HCT116 (cell line): ENCODE data around the gene P2RY4. TPM values are rescaled to one million over a fixed set of nuclear protein-coding genes. Genes with fewer than 3 reads are reported as not detected.

Experiments used
- ATAC-seq: fragments of 200-7000 bp; cut with Tn5 transposase; 2 replicates; pipeline ENCODE4 v1.9.1; 2020; ENCODE audit warnings: mild to moderate bottlenecking, moderate library complexity
- BruUV-seq: library from RNA; stranded (reverse); fragments of 400-500 nt; replicated peaks from 2 replicates; lab custom pipeline; 2021; lab: Mats Ljungman, UMichigan
- CTCF ChIA-PET: fragments of 300-600 bp; sonication (Branson Sonifier 250); formaldehyde crosslinking; loops from one replicate; lab custom pipeline; 2021; ENCODE audit warnings: antibody characterized with exemption; lab: Charles Lee
- POLR2A ChIA-PET: fragments of 300-600, 350-600 bp; sonication (Branson Sonifier 250); formaldehyde crosslinking; loops from one replicate; lab custom pipeline; 2021; ENCODE audit warnings: antibody characterized with exemption; lab: Charles Lee
- RAD21 ChIA-PET, 2 experiments: fragments of 300-600 bp; sonication (Branson Sonifier 250); formaldehyde crosslinking; loops; one replicate each; lab custom pipeline; 2023; ENCODE audit warnings: low total read pairs in 2 of 2; ENCODE audit not compliant: uncharacterized antibody in 2 of 2, unreplicated experiment in 2 of 2, low non-redundant PET in 1 of 2; lab: Charles Lee
- DNase-seq: peaks from one replicate; pipeline ENCODE4 v3.0.0-alpha.2; 2010; ENCODE audit warnings: low read depth, low spot score
- H2AFZ ChIP-seq: fragments of 200-600 bp; shearing (Covaris generic), sonication (generic); 2 replicates; pipeline ENCODE4 v1.6.1; 2017; ENCODE audit warnings: low read depth, mixed run types, mixed read lengths, antibody characterized with exemption, low read length; ENCODE audit not compliant: poor library complexity, severe bottlenecking
- H3K27ac ChIP-seq: 2 replicates; pipeline ENCODE4 v1.5.1; 2012; ENCODE audit warnings: low read depth, low read length
- H3K27me3 ChIP-seq: fragments of 200-600 bp; sonication (generic); 2 replicates; pipeline ENCODE4 v1.6.1; 2016; ENCODE audit warnings: mixed run types, low read length, mixed read lengths; ENCODE audit not compliant: insufficient read depth
- H3K36me3 ChIP-seq, 2 experiments: fragments of 200-500 bp in 1 of 2; fragments of 200-600 bp in 1 of 2; sonication (Bioruptor generic) in 1 of 2; sonication (generic) in 1 of 2; 2 replicates each; pipeline versions ENCODE4 v1.5.1 to v1.6.1; 2014 to 2016; ENCODE audit warnings: low read length in 2 of 2, inconsistent platforms in 1 of 2, mixed read lengths in 1 of 2, mixed run types in 1 of 2; ENCODE audit not compliant: insufficient read depth in 2 of 2, control insufficient read depth in 1 of 2
- H3K4me1 ChIP-seq, 2 experiments: fragments of 200-600 bp in 1 of 2; sonication (generic) in 1 of 2; 2 replicates each; pipeline versions ENCODE4 v1.5.1 to v1.6.1; 2012 to 2017; ENCODE audit warnings: low read length in 2 of 2, inconsistent platforms in 1 of 2, mild to moderate bottlenecking in 1 of 2, mixed read lengths in 1 of 2, mixed run types in 1 of 2, moderate library complexity in 1 of 2; ENCODE audit not compliant: insufficient read depth in 2 of 2, control insufficient read depth in 1 of 2
- H3K4me2 ChIP-seq: fragments of 200-600 bp; sonication (generic); 2 replicates; pipeline ENCODE4 v1.6.1; 2017; ENCODE audit warnings: mixed run types, low read length, mixed read lengths
- H3K4me3 ChIP-seq, 2 experiments: fragments of 200-600 bp in 1 of 2; sonication (generic) in 1 of 2; replicated peaks in 1 of 2; 2 replicates each; pipeline ENCODE4 v1.5.1; 2011 to 2016; ENCODE audit warnings: low read length in 2 of 2, control low read depth in 1 of 2, low read depth in 1 of 2, mild to moderate bottlenecking in 1 of 2, mixed read lengths in 1 of 2, mixed run types in 1 of 2
- H3K79me2 ChIP-seq: fragments of 200-600 bp; sonication (generic); 2 replicates; pipeline ENCODE4 v1.6.1; 2017; ENCODE audit warnings: mild to moderate bottlenecking, mixed run types, low read length, moderate library complexity, mixed read lengths; ENCODE audit not compliant: insufficient read depth
- H3K9ac ChIP-seq: fragments of 200-600 bp; sonication (generic); 2 replicates; pipeline ENCODE4 v1.6.1; 2016; ENCODE audit warnings: low read length, mixed read lengths
- H3K9me2 ChIP-seq: fragments of 200-600 bp; sonication (generic), shearing (Covaris generic); 2 replicates; pipeline ENCODE4 v1.6.1; 2017; ENCODE audit warnings: mixed run types, mild to moderate bottlenecking, moderate library complexity; ENCODE audit not compliant: insufficient read depth
- H3K9me3 ChIP-seq, 2 experiments: fragments of 200-500 bp in 1 of 2; fragments of 200-600 bp in 1 of 2; sonication (Bioruptor generic) in 1 of 2; sonication (generic) in 1 of 2; 2 replicates each; pipeline ENCODE4 v1.6.1; 2014 to 2017; ENCODE audit warnings: low read length in 2 of 2, mixed read lengths in 2 of 2, inconsistent platforms in 1 of 2, low read depth in 1 of 2, mild to moderate bottlenecking in 1 of 2, mixed run types in 1 of 2, moderate library complexity in 1 of 2; ENCODE audit not compliant: control insufficient read depth in 1 of 2, insufficient read depth in 1 of 2
- H4K20me1 ChIP-seq: fragments of 200-600 bp; sonication (generic), shearing (Covaris generic); 2 replicates; pipeline ENCODE4 v1.6.1; 2017; ENCODE audit warnings: mixed run types, mild to moderate bottlenecking, moderate library complexity; ENCODE audit not compliant: insufficient read depth
- ATF3 ChIP-seq: IDR thresholded peaks from 2 replicates; pipeline ENCODE4 v1.6.1; 2012
- CTCF ChIP-seq, 3 experiments: fragments of 200-600 bp in 1 of 3; sonication (generic) in 1 of 3; IDR thresholded peaks in 2 of 3; conservative IDR thresholded peaks in 1 of 3; 2 replicates each; pipeline ENCODE4 v1.5.1; 2012 to 2017; ENCODE audit warnings: low read depth in 2 of 3, low read length in 2 of 3, antibody characterized with exemption in 1 of 3, borderline replicate concordance in 1 of 3, control low read depth in 1 of 3, mild to moderate bottlenecking in 1 of 3, mixed read lengths in 1 of 3, mixed run types in 1 of 3, moderate library complexity in 1 of 3; ENCODE audit not compliant: insufficient read depth in 1 of 3
- RAD21 ChIP-seq: IDR thresholded peaks from 2 replicates; pipeline ENCODE4 v1.6.1; 2012; ENCODE audit warnings: low read depth, mild to moderate bottlenecking
- intact Hi-C: fragments of 100-400 bp; cut with micrococcal nuclease; formaldehyde crosslinking; loops from 2 replicates; pipeline ENCODE4 v1.10.0; 2022
- total RNA-seq: library from RNA; stranded (reverse); gene quantifications from one replicate; pipeline ENCODE4 v1.2.1, GENCODE V29; 2021; ENCODE audit not compliant: unreplicated experiment

Gene P2RY4
- total RNA-seq, 1 experiment from 2014 or later = not detected

DNA sequence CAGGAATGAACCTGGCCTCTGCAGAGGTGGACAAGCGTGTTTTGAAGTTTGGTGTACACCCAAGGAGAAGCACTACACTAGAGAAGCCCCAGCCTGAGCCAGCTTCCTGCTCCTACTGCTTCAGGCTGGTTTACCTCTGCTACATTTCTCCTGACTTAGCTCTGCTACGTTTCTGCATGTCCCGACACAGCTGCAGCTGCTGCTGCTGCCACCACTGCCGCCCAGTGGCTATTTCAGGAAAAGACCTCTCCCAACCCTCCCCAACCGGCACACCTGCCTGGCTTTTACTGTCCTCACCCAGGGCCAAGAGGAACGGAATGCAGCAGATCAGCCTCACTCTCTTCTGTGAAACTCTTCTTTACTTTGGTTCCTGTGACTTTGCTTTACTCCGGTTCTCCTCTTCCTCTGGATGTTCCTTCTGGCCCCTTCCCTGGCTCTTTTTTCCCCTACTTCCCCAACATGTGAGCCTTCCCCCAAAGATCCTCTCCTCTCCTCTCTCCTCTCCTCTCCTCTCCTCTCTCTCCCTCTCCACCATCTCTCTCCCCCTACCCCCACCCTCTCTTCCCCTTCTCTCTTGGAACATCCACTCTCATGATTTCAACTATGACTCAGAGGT, 3.1 kb upstream of the P2RY4 start:
- ChIA-PET POLR2A (interaction anchor here (1.2 kb wide), 1 partner anchor 9 kb away, joined by 3 read pairs; no protein-coding TSS in a partner anchor), RAD21 (no interaction called here), CTCF (interaction anchor here (1.0 to 4.2 kb wide), 4 partner anchors 10 to 166 kb away, joined by 4 to 20 read pairs (median 6); partner anchors contain the start of gene IGBP1)
- no peaks in the 10 kb centered on the region for H3K9me3 ChIP-seq
- no TSS peak for BruUV-seq
- no peak overlapping the region for H3K4me3 ChIP-seq
- DNase-seq (no peak), ATAC-seq (peak; percentile 97)
- H3K27me3 ChIP-seq = no peaks in the 10 kb centered on the region
- no peaks in the 10 kb centered on the region for H3K36me3 ChIP-seq
- no peaks in the 10 kb centered on the region for H4K20me1 ChIP-seq
- intact Hi-C loops = loop anchor here (2.0 to 5.0 kb wide), 2 partner anchors 66 to 130 kb away; partner anchors contain the start of gene IGBP1
- no peaks in the 10 kb centered on the region for H3K9me2 ChIP-seq
- H3K4me1 ChIP-seq = peaks cover 0 to 3% of the 10 kb centered on the region in 2 experiments; a peak in 1 of 4 replicates
- H3K27ac ChIP-seq = no peak overlapping the region
- no peak overlapping the region for H3K9ac ChIP-seq
- H3K79me2 ChIP-seq = no peaks in the 10 kb centered on the region
- TF ChIP-seq ATF3 = no peak
- peak; percentile 79 for TF ChIP-seq RAD21
- TF ChIP-seq CTCF (IDR thresholded peaks at IDR 0.05 in 2 of 3, conservative IDR thresholded peaks at IDR 0.05 in 1 of 3; ENCODE audit: borderline replicate concordance in 1 of 3, insufficient read depth in 1 of 3, low read depth in 2 of 3, low read length in 2 of 3) = peak; percentile 60 to 66 (median 66); a peak in 5 of 6 replicates
- no peak overlapping the region for H3K4me2 ChIP-seq
- no peak overlapping the region for H2AFZ ChIP-seq
